GM23338 (cell line): ENCODE results near the gene IGDCC3. TPM values are rescaled to one million over a fixed set of nuclear protein-coding genes. Genes with fewer than 3 reads are reported as not detected.

Experiments used
- ATAC-seq: fragments of 200-7000 bp; cut with Tn5 transposase; 3 replicates; pipeline ENCODE4 v1.9.1; 2020
- DNase-seq: peaks from one replicate; pipeline ENCODE4 v3.0.0-alpha.2; 2015; ENCODE audit warnings: low spot score
- H2AFZ ChIP-seq: fragments of 200-600 bp; sonication (generic); 2 replicates; pipeline ENCODE4 v1.8.0; 2016; ENCODE audit warnings: antibody characterized with exemption, mild to moderate bottlenecking, moderate library complexity
- H3F3A ChIP-seq: fragments of 200-600 bp; sonication (generic); replicated peaks from 2 replicates; pipeline ENCODE4 v1.8.0; 2017; ENCODE audit warnings: antibody characterized with exemption, mixed run types, low read depth
- H3K27ac ChIP-seq: fragments of 200-600 bp; sonication (generic); 2 replicates; pipeline ENCODE4 v1.6.1; 2016; ENCODE audit warnings: low read depth
- H3K27me3 ChIP-seq: fragments of 200-600 bp; sonication (generic); 2 replicates; pipeline ENCODE4 v1.8.0; 2016; ENCODE audit warnings: mild to moderate bottlenecking, mixed run types, moderate library complexity; ENCODE audit not compliant: insufficient read depth
- H3K36me3 ChIP-seq: fragments of 200-600 bp; sonication (generic); 2 replicates; pipeline ENCODE4 v1.8.0; 2016; ENCODE audit warnings: mild to moderate bottlenecking; ENCODE audit not compliant: insufficient read depth
- H3K4me1 ChIP-seq: fragments of 200-600 bp; sonication (generic); 2 replicates; pipeline ENCODE4 v1.8.0; 2016; ENCODE audit warnings: mild to moderate bottlenecking, moderate library complexity; ENCODE audit not compliant: insufficient read depth
- H3K4me2 ChIP-seq: fragments of 200-600 bp; sonication (generic); 2 replicates; pipeline ENCODE4 v1.7.1; 2017; ENCODE audit warnings: mixed run types
- H3K4me3 ChIP-seq: fragments of 200-600 bp; sonication (generic); 2 replicates; pipeline ENCODE4 v1.6.1; 2016; ENCODE audit warnings: mixed run types
- H3K79me2 ChIP-seq: fragments of 200-600 bp; sonication (generic); replicated peaks from 2 replicates; pipeline ENCODE4 v1.8.0; 2017; ENCODE audit warnings: mild to moderate bottlenecking; ENCODE audit not compliant: insufficient read depth
- H3K9me2 ChIP-seq: fragments of 200-600 bp; sonication (generic); 2 replicates; pipeline ENCODE4 v1.8.0; 2017; ENCODE audit not compliant: insufficient read depth
- H4K20me1 ChIP-seq: fragments of 200-600 bp; sonication (generic); replicated peaks from 2 replicates; pipeline ENCODE4 v1.8.0; 2017; ENCODE audit warnings: mild to moderate bottlenecking; ENCODE audit not compliant: insufficient read depth
- H3K27ac Mint-ChIP-seq: 2 replicates; pipeline ENCODE4 v1.8.0; 2020; ENCODE audit warnings: inconsistent platforms, mild to moderate bottlenecking, moderate library complexity, mixed read lengths
- H3K27me3 Mint-ChIP-seq: 3 replicates; pipeline ENCODE4 v1.8.0; 2022; ENCODE audit warnings: low read depth, mild to moderate bottlenecking, moderate library complexity, mixed read lengths, inconsistent platforms; ENCODE audit not compliant: insufficient read depth, poor library complexity
- H3K36me3 Mint-ChIP-seq: 3 replicates; pipeline ENCODE4 v1.8.0; 2021; ENCODE audit warnings: low read depth, mild to moderate bottlenecking, inconsistent platforms, moderate library complexity, mixed read lengths
- H3K4me1 Mint-ChIP-seq: 3 replicates; pipeline ENCODE4 v1.8.0; 2020; ENCODE audit warnings: mild to moderate bottlenecking, inconsistent platforms, mixed read lengths
- H3K4me3 Mint-ChIP-seq: 3 replicates; pipeline ENCODE4 v1.8.0; 2021; ENCODE audit warnings: moderate library complexity, mild to moderate bottlenecking, inconsistent platforms, mixed read lengths
- H3K9me3 Mint-ChIP-seq: 3 replicates; pipeline ENCODE4 v1.8.0; 2020; ENCODE audit warnings: moderate library complexity, mild to moderate bottlenecking, inconsistent platforms, mixed read lengths
- CREB1 ChIP-seq: fragments of 250-450 bp; sonication (Bioruptor Pico); IDR thresholded peaks from 2 replicates; pipeline ENCODE4 v1.5.0; 2020; ENCODE audit warnings: low read depth, mild to moderate bottlenecking, moderate library complexity
- EZH2 ChIP-seq: fragments of 200-600 bp; sonication (generic); IDR thresholded peaks from one replicate; pipeline ENCODE4 v1.8.0; 2017; ENCODE audit warnings: antibody characterized with exemption, mild to moderate bottlenecking, low read depth; ENCODE audit not compliant: unreplicated experiment
- EZH2phosphoT487 ChIP-seq: fragments of 200-600 bp; sonication (generic); IDR thresholded peaks from one replicate; pipeline ENCODE4 v1.8.1; 2018; ENCODE audit warnings: antibody characterized with exemption; ENCODE audit not compliant: unreplicated experiment
- JUNB ChIP-seq: IDR thresholded peaks from one replicate; pipeline ENCODE4 v1.6.1; 2016; ENCODE audit warnings: antibody characterized with exemption; ENCODE audit not compliant: unreplicated experiment
- ZNF114 ChIP-seq: fragments of 250-450 bp; sonication (Bioruptor Pico); IDR thresholded peaks from 2 replicates; pipeline ENCODE4 v1.5.0; 2020; ENCODE audit warnings: mild to moderate bottlenecking, moderate library complexity
- ZNF331 ChIP-seq: fragments of 250-450 bp; sonication (Bioruptor Pico); IDR thresholded peaks from 2 replicates; pipeline ENCODE4 v1.5.0; 2020; ENCODE audit warnings: low read depth, mild to moderate bottlenecking, moderate library complexity
- ZNF462 ChIP-seq: fragments of 250-450 bp; sonication (Bioruptor Pico); IDR thresholded peaks from 2 replicates; pipeline ENCODE4 v1.5.0; 2020; ENCODE audit warnings: mild to moderate bottlenecking, moderate library complexity
- polyA plus RNA-seq: library from polyadenylated mRNA; unstranded; fragments of >200 nt; fragmentation: Nextera tagmentation; extraction: Ambion mirVana; gene quantifications from 2 replicates; pipeline ENCODE4 v1.2.1, GENCODE V29; 2016
- total RNA-seq: library from RNA; depleted of rRNA; stranded (reverse); fragments of >200 nt; shearing (Covaris generic); gene quantifications from 2 replicates; pipeline ENCODE4 v1.2.3, GENCODE V29; 2014

Gene IGDCC3
- total and polyA plus RNA-seq, 2 experiments from 2014 or later = 15.3 to 30.7 TPM

- Mint-ChIP-seq H3K27ac (no peak overlapping the region), H3K36me3 (peaks cover 14% of the 10 kb centered on the region), H3K27me3 (peaks cover 20% of the 10 kb centered on the region), H3K9me3 (no peaks in the 10 kb centered on the region), H3K4me3 (no peak overlapping the region), H3K4me1 (peaks cover 67% of the 10 kb centered on the region)
- Histone ChIP-seq H3K4me2 (peak overlapping the region; percentile 73), H4K20me1 (no peaks in the 10 kb centered on the region), H3K9me2 (no peaks in the 10 kb centered on the region), H3K79me2 (peaks cover 16% of the 10 kb centered on the region), H3K27me3 (peaks cover 40% of the 10 kb centered on the region), H3K36me3 (no peaks in the 10 kb centered on the region), H3F3A (peaks cover 19% of the 10 kb centered on the region; the same call in 1 of the 2 replicates), H2AFZ (no peak overlapping the region), H3K4me3 (no peak overlapping the region), H3K27ac (peak overlapping the region; percentile 84; the same call in 1 of the 2 replicates), H3K4me1 (peaks cover 69% of the 10 kb centered on the region)
- DNase-seq (no peak), ATAC-seq (no peak)
- TF ChIP-seq CREB1 (CRISPR knock-in tag) = no peak
- TF ChIP-seq EZH2phosphoT487 = no peak
- no peak for TF ChIP-seq EZH2
- no peak for TF ChIP-seq ZNF114 (CRISPR knock-in tag)
- TF ChIP-seq JUNB = no peak
- TF ChIP-seq ZNF331 = no peak
- TF ChIP-seq ZNF462 = no peak
Measured at GRCh38 chr15:65363766-65364165, 14.0 kb downstream of the IGDCC3 start.

DNA sequence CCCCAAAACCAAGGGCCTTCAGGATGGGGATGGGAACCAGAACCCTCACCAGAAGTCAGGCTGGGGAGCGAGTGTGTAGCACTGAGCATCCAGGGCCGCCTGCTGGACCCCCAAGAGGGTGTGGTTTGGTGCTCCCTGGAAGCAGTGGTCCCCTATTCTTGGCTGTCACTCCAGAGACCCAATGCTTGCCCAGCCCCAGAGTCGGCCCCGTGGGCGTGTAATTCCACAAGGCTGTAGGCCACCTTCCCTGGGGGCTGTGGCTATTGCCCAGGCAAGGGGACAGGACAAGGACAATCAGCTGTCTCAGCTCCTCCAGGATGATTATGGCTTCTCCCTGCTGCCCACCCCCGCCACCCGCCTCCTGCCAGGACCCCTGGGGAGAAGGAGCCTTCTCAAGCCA, 14.5 kb downstream of the IGDCC3 start:
- DNase-seq = no peak
- Mint-ChIP-seq H3K4me3 (no peak overlapping the region), H3K36me3 (peaks cover 13% of the 10 kb centered on the region), H3K27me3 (peaks cover 23% of the 10 kb centered on the region), H3K4me1 (peaks cover 62% of the 10 kb centered on the region), H3K27ac (no peak overlapping the region), H3K9me3 (no peaks in the 10 kb centered on the region)
- no peaks in the 10 kb centered on the region for H3K9me2 ChIP-seq
- peaks cover 44% of the 10 kb centered on the region for H3K27me3 ChIP-seq
- H3K4me1 ChIP-seq = peaks cover 65% of the 10 kb centered on the region
- no peaks in the 10 kb centered on the region for H3K36me3 ChIP-seq
- H3K79me2 ChIP-seq = peaks cover 18% of the 10 kb centered on the region
- H4K20me1 ChIP-seq = no peaks in the 10 kb centered on the region
- no peak overlapping the region for H3K4me3 ChIP-seq
- peaks cover 15% of the 10 kb centered on the region; the same call in 1 of the 2 replicates for H3F3A ChIP-seq
- H2AFZ ChIP-seq = no peak overlapping the region
- TF ChIP-seq EZH2phosphoT487 = no peak
- no peak overlapping the region for H3K27ac ChIP-seq
- H3K4me2 ChIP-seq = peak overlapping the region; percentile 73
- no peak for ATAC-seq
